Measurements from ENCODE around the gene DNAJC7. TPM values are rescaled to one million over a fixed set of nuclear protein-coding genes. Genes with fewer than 3 reads are reported as not detected.

DNAJC7 gene
- 10 to 100 TPM; 43.8 to 86.1 (median 65.2) TPM for polyA plus RNA-seq

- 0 to 1% (median 0%) methylated on average over 62 to 70 of the region's 70 CpGs for WGBS, 3 donors
- peak within 1 kb of the TSS; percentile 71 for H3K27ac ChIP-seq (ENCODE audit: low read depth, low read length)
Observed at GRCh38 chr17:42016941-42017865, at the start of gene DNAJC7. TSS of gene DNAJC7 (minus strand) at chr17:42017439. CDS start at chr17:42017416, 23 bp downstream.

GRCh38 chr17:42065201-42065600 lies 48.0 kb upstream of the DNAJC7 start:
- H3K27ac ChIP-seq (ENCODE audit: low read depth, low read length), result no peak overlapping the region
- 64 to 76% (median 66%) methylated on average over 2 of the region's 2 CpGs for WGBS, 3 donors

GRCh38 chr17:42062681-42063080 lies 45.4 kb upstream of the DNAJC7 start:
- no peak overlapping the region for H3K27ac ChIP-seq (ENCODE audit: low read depth, low read length)
- 87 to 91% (median 88%) methylated on average over 14 of the region's 14 CpGs for WGBS, 3 donors

- no peak overlapping the region for H3K27ac ChIP-seq (ENCODE audit: low read depth, low read length)
- 68 to 72% (median 69%) methylated on average over 5 of the region's 5 CpGs for WGBS, 3 donors
Observed at GRCh38 chr17:42061646-42062487, 44.6 kb upstream of the DNAJC7 start.

- WGBS, 3 donors, result 85 to 95% (median 89%) methylated on average over 4 of the region's 4 CpGs
- no peak overlapping the region for H3K27ac ChIP-seq (ENCODE audit: low read depth, low read length)
Observed at GRCh38 chr17:42060231-42060630, 43.0 kb upstream of the DNAJC7 start.

GRCh38 chr17:42059815-42060214 lies 42.6 kb upstream of the DNAJC7 start:
- H3K27ac ChIP-seq (ENCODE audit: low read depth, low read length), result no peak overlapping the region
- WGBS, 3 donors, result 62 to 70% (median 68%) methylated on average over 4 of the region's 4 CpGs

- H3K27ac ChIP-seq (ENCODE audit: low read depth, low read length), result no peak overlapping the region
- 63 to 81% (median 72%) methylated on average over 7 of the region's 7 CpGs for WGBS, 3 donors
Observed at GRCh38 chr17:42058063-42058462, 40.8 kb upstream of the DNAJC7 start.

GRCh38 chr17:42056635-42057034 lies 39.4 kb upstream of the DNAJC7 start:
- H3K27ac ChIP-seq (ENCODE audit: low read depth, low read length), result no peak overlapping the region
- WGBS, 3 donors, result 73 to 82% (median 82%) methylated on average over 3 of the region's 3 CpGs

GRCh38 chr17:42055496-42055895 lies 38.3 kb upstream of the DNAJC7 start:
- WGBS, 3 donors, result 54 to 59% (median 58%) methylated on average over 6 of the region's 6 CpGs
- H3K27ac ChIP-seq (ENCODE audit: low read depth, low read length), result no peak overlapping the region

GRCh38 chr17:42055027-42055426 lies 37.8 kb upstream of the DNAJC7 start:
- no peak overlapping the region for H3K27ac ChIP-seq (ENCODE audit: low read depth, low read length)
- WGBS, 3 donors, result 28 to 40% (median 34%) methylated on average over 3 of the region's 3 CpGs

- WGBS, 3 donors, result 30 to 51% (median 36%) methylated on average over 12 of the region's 12 CpGs
- H3K27ac ChIP-seq (ENCODE audit: low read depth, low read length), result no peak overlapping the region
Observed at GRCh38 chr17:42053731-42054500, 36.7 kb upstream of the DNAJC7 start.

GRCh38 chr17:42052346-42052877 lies 35.2 kb upstream of the DNAJC7 start:
- H3K27ac ChIP-seq (ENCODE audit: low read depth, low read length), result no peak overlapping the region
- WGBS, 3 donors, result 76 to 84% (median 81%) methylated on average over 6 of the region's 6 CpGs

- WGBS, 3 donors, result 91 to 95% (median 94%) methylated on average over 7 of the region's 7 CpGs
- no peak overlapping the region for H3K27ac ChIP-seq (ENCODE audit: low read depth, low read length)
Observed at GRCh38 chr17:42051645-42052044, 34.4 kb upstream of the DNAJC7 start.

- no peak overlapping the region for H3K27ac ChIP-seq (ENCODE audit: low read depth, low read length)
- 31 to 66% (median 64%) methylated on average over 8 of the region's 8 CpGs for WGBS, 3 donors
Observed at GRCh38 chr17:42051013-42051400, 33.8 kb upstream of the DNAJC7 start.

- H3K27ac ChIP-seq (ENCODE audit: low read depth, low read length), result no peak within 1 kb of the TSS
- WGBS, 3 donors, result 1 to 2% (median 1%) methylated on average over 55 to 65 of the region's 65 CpGs
Observed at GRCh38 chr17:42050393-42051012, 33.3 kb upstream of the DNAJC7 start, which contains the start of gene C17orf113. TSS of gene C17orf113 (minus strand) at chr17:42050601. CDS start at chr17:42043376, 7,225 bp downstream.

- H3K27ac ChIP-seq (ENCODE audit: low read depth, low read length), result no peak overlapping the region
- WGBS, 3 donors, result 0 to 2% (median 0%) methylated on average over 7 of the region's 7 CpGs
Observed at GRCh38 chr17:42049834-42050392, 32.7 kb upstream of the DNAJC7 start.

- WGBS, 3 donors, result 86 to 90% (median 86%) methylated on average over 12 of the region's 12 CpGs
Observed at GRCh38 chr17:42047343-42047742, 30.1 kb upstream of the DNAJC7 start.

More at GRCh38 chr17:42047343-42047742, 30.1 kb upstream of the DNAJC7 start:
- H3K27ac ChIP-seq (ENCODE audit: low read depth, low read length), result no peak overlapping the region
